ENCODE results near the gene IMMP2L.

The IMMP2L gene

GRCh38 chr7:110764852-110765251 is 797.4 kb downstream of the IMMP2L start:
- DNase-seq: no peak

DNA sequence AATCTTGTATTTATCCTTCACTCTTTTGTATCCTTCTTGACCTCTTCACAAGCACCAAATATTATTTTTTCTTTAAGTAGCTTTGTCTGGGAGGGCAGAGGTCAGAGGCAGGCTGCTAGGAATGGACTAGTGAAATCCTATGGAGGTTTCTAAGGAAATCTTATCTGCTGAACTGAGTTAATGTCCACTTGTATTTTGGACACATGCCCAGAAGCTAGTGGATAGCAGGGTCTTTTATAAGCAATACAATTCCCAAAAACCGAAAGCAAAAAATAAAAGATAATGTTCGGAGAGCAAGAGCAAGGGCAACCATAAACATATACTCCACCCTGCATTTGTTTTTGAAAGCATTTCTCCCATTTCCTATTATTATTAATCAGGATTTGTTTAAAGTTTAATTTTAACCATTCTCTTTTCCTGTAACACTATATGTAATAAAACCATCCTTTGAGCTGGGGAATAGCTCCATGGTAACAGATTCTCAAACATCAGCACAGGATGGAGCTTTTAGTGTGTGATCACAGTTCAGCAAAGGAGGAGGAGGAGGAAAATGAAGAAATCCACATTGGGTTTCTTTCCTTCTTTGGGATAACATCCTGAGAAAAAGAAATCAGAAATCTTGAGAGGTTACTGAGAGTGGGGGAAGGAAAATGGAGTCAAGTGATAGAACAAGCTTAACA is 799.6 kb downstream of the IMMP2L start:
- no peak for DNase-seq

- no peak for DNase-seq
These were observed 802.0 kb downstream of the IMMP2L start for GRCh38 chr7:110760341-110760740.

DNA sequence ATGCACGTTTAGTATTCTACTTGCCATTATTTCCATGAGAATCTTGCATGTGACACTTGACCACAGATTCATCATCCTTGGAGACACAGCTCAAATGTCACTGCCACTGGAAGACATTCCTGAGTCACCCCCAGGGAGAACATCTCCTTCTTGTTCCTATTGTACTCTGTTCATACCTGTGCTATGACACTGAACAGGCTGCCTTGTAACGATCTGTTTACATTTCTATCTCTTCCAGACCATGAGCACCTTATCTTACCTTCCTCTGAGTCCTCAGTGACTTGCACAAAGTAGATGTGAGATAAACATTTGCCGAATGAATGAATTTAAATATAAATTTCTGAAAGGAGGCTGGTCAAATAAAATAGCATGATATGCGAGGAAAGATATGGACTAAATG is 803.2 kb downstream of the IMMP2L start:
- DNase-seq: no peak

DNA sequence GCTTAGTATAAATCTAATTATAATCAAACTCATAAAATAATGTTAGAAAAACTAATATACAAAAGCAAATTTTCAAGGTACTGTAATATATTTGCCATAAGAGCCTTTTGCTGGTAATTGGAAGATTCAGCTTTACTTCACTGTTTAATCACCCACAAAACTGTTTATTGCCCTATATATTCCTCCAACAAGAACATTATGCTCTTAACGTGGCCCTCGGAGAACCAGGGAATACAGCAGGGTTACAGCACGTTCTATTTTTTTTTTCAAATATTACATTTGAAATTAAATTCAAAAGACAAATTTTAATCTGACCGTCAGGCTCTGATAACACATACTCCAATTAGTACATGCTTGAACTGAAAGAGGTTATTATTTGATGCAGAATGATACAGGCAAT is 807.6 kb downstream of the IMMP2L start:
- DNase-seq: no peak

DNA sequence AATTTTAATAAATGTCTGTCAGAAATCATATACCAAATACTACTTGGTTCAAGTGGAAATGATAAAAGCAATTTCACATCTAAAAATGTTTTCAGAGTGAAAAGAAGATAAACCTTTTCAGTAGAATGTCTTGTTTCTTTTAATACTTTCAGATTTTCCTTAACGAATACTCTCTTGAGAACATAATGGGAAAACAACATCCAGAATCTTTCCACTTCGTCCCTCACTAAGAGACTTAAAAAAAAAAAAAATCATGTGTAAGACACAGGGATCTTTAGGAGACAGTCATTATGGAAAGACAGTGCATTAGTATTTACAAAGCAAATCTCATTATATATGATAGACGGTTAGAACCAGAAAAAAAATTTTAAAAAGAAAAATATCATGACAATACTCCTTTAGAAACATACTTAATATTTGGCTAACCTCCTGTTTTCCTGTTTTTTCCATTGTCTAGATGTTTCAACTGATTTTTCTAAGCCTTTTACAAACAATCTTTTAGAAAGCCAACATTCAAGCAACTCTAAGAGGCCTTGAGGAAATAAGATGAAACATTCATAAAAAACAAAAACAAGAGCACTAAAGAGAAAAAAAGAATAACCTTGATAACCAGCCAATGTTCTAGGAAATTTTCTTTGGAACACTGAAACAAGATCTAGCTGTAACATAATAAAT is 811.2 kb downstream of the IMMP2L start:
- DNase-seq: no peak

DNA sequence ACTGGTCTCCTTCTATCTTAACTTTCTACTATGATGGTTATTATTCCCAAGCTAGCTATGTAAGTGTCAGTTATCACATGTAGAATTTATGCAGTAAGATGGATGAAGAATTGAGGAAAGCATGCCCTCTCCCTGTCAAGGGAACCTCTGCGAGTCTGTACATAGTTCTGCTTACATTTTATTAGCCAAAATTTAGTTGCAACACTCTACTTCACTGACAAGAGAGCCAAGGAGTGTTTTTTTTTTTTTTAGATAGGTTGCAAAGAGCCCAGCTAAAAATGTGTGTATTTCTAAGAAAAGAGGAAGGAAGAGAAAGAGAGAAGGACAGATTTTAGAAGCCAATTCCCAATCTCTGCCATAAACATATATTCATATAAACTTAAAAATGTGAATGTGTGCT is 829.1 kb downstream of the IMMP2L start:
- DNase-seq: no peak

DNA sequence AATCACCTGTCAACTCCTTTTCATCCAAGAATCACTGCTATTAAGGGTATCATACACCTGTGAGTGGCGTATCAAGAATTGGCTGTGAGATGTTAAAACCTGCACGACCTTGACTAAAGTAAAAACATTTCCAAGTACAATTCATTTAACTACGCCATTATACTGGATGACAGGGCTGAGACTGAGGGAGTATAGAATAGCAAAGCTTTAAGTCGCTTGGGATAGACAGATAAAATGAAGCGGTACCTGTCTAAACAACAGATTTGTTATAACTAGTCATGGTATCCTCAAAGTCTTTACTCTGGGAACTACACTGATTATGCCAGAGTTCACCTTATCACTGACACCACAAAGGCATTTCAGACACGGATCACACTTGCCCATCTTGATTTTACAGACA is 837.5 kb downstream of the IMMP2L start:
- no peak for DNase-seq

- no peak for DNase-seq
These were observed 840.9 kb downstream of the IMMP2L start for GRCh38 chr7:110721395-110721794.

GRCh38 chr7:110720626-110721025 is 841.7 kb downstream of the IMMP2L start:
- no peak for DNase-seq

DNA sequence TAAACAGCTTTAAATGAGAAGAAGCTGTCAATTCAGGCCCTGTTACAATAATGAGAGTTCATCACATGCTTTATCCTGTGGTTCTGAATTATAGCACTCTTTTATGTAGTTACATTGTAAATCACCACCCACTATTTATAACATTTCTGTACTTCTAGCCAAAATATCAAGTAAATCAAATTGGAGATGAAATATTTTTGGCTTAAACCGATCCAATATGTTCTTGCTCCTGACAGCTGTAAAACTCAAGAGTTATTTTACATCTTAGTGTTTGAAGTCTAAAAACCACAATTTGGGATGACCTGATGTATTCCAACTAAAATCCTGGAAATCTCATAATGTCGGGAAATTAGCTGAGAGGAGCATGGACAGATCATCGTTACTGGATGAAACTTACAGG is 842.6 kb downstream of the IMMP2L start:
- DNase-seq: no peak

DNA sequence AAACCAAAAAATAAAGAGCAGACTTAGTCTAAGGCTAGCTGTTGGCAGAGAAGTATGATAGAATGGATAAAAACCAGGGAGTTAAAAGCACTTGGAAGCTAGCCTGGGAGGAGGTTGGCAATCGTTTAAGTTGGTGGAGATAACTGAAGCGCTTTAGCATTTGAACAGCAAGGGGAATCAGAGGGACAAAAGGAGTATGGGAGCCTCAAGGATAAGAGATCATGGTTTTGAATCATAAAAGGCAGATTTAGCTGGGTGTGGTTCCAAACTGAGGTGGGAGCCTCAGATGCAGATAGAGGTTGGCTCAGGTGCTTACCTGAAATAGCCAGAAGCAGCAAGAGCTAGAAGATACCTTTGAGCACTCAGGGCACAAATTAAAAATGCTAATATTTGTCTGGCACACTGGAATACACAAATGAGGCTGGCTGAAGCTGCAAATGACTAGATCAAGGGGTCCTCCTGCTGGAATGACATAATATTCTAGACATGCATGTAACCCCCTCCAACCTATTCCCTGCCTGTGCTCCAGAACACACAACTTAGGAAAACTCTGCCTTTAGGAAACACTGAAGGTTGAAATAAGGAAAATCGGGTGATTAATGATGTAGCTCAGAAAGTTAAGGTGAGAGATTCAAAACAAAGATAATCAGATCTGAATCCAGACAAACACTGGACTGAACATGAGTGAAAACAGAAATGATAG is 843.6 kb downstream of the IMMP2L start:
- no peak for DNase-seq

DNA sequence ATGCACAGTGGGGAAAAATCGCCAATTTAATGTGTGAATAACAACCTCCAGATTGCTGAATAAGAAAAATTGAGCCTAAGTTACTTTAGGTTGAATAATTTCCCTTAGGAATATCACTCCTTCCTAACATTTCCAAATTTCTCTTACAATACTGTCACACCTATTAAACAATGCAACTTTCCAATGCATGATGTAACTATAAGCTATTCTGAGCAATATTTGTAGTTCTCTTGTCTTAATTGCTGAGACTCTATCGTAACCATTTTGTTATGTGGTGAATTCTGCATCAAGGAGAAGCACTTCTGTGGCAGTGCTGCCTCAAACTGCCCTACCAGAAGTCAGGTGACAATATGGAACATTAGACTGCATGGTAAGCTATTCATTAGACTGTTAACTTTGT is 858.1 kb downstream of the IMMP2L start:
- no peak for DNase-seq

DNA sequence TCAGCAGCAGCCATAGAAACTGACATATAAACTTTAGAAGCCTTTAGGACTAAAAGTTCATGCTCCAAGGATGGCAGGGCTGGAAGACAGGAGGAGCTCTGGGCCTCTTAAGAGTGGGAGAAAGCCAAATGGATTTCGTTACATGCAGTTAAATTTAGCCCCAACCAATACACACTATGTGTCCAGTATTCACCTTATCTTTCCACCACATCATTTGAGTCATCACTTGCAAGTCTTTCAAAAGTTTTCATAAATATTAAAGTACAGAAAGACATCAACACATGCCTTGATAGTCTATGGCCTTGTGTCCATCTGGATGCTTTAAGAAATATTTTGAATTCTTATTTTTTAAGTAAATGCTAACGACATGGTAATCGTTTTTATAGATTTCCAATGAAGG is 863.7 kb downstream of the IMMP2L start:
- no peak for DNase-seq

GRCh38 chr7:110693344-110693743 is 868.9 kb downstream of the IMMP2L start:
- DNase-seq: no peak

GRCh38 chr7:110688908-110689307 is 873.4 kb downstream of the IMMP2L start:
- DNase-seq: no peak

DNA sequence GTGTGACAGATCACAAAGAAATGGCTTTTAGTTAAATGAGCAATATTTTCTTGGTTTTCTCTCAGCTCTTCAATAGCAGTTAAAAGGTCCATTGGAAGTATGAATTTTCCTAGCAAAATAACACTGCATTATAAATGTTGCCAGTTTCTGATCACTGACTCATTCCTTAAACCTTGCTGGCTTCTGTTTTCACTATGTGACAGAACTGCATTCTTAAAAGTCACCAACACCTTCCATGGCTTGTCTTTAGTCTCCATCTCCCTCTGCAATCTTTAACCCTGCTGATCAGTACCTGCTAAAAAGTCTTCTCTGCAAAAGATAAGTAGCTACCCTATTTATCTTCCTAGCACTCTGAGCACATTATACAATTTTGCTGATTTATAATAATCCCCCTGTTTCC is 876.4 kb downstream of the IMMP2L start:
- DNase-seq: no peak

DNA sequence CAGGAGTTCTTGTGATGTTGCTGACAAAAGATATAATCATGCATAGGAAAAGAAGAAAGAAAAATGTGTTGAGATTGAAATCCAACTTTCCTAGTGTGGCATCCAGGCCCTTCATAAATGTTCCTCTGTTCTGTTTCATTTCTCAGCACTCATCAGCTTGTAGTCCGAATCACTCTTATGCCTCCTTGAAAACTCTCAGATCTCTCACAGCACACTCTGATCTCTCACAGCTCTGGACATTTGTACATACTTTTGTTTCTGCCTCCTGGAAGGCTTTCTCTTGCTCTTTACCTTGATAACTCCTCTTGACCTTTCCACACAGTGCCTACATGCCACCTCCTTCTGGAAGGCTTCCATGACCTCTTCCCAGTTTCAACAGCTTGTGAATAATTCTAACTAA is 880.4 kb downstream of the IMMP2L start:
- DNase-seq: no peak

GRCh38 chr7:110677405-110677804 is 884.9 kb downstream of the IMMP2L start:
- DNase-seq: no peak

DNA sequence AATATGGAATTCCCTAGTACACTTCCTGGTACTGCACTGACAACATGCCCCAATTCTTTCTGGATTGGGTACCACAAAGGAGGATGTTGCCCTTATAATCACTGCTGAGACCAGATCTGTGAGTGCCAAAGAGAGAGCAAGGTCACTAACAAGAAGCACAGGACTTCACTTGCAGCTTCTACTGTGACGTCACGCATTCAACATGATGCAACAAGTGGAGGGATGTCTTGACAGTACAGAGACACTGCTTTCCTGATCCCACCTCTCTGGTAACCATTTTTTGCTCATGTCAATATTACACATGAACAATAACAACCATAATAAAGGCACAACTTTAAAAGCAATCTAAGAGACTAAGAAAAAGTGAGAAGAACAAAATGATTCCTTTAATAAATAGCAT is 885.5 kb downstream of the IMMP2L start:
- no peak for DNase-seq

- no peak for DNase-seq
These were observed 886.7 kb downstream of the IMMP2L start for GRCh38 chr7:110675383-110676103.

GRCh38 chr7:110673148-110673547 is 889.1 kb downstream of the IMMP2L start:
- no peak for DNase-seq

GRCh38 chr7:110669410-110669809 is 892.9 kb downstream of the IMMP2L start:
- DNase-seq: no peak

DNA sequence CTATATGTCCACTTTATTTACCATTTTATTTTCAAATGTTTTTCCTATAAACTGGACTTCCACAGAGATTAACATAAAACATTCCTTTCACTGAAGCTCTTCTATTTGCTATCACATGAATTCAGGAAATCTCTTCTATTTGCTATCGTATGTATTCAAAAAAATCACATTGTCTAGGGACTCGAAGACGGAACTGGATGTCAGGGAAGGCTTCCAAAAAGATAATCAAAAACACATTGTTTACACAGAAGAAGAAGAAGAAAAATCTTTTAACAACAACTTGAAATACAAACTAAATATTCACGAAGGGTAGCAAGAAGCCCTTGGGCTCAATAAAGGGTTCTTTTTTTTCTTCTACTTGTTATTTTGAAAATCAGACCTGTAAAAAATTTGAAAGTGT is 897.5 kb downstream of the IMMP2L start:
- DNase-seq: no peak

All from HCEC 1CT (cell line).